ENCODE results near the gene TLL1.

Gene TLL1

GRCh38 chr4:165982934-165983333 lies 109.9 kb downstream of the TLL1 start:
- no peak for TF ChIP-seq CTCF (IDR thresholded peaks at IDR 0.05; ENCODE audit: insufficient read depth, low read depth, low read length, missing control alignments)
- no peak overlapping the region for H3K4me3 ChIP-seq (ENCODE audit: low read length)
- DNase-seq (ENCODE audit: low read depth): no peak

DNA sequence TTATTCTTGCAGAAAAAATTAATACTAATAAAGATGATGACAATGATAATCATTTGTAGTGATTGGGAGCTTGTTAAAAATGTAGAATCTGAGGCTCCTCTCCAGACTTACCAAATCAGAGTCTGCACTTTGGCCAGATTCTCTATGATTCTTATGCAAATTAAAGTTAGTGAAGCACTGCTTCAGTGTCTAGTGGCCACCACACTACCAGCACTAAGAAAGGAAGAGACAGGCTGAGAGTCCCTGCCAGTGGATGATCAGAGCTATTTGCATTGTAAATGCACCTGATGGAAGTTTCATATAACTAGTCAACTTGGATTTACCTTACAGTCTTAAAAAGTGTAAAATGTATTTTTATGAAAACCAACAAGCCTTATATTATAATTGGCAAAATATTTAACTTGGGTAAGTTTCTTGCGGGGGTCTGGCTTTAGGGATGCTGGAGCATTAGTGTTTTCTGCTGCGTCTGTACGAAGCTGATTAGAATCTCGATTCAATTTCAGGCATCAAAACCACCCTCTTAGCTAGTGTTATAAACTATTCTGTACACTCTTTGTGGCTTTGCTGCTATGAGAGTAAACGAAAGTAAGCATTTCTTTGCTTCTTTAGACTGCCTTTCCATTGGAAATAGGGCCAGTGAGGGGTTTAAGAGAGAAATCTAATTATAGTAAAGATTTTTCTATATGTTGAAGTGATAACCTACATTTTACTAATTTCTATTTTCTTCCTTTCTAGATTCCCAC lies 114.1 kb downstream of the TLL1 start:
- TF ChIP-seq CTCF (IDR thresholded peaks at IDR 0.05; ENCODE audit: insufficient read depth, low read depth, low read length, missing control alignments): no peak
- no peak for DNase-seq (ENCODE audit: low read depth)
- H3K4me3 ChIP-seq (ENCODE audit: low read length): no peak overlapping the region

DNA sequence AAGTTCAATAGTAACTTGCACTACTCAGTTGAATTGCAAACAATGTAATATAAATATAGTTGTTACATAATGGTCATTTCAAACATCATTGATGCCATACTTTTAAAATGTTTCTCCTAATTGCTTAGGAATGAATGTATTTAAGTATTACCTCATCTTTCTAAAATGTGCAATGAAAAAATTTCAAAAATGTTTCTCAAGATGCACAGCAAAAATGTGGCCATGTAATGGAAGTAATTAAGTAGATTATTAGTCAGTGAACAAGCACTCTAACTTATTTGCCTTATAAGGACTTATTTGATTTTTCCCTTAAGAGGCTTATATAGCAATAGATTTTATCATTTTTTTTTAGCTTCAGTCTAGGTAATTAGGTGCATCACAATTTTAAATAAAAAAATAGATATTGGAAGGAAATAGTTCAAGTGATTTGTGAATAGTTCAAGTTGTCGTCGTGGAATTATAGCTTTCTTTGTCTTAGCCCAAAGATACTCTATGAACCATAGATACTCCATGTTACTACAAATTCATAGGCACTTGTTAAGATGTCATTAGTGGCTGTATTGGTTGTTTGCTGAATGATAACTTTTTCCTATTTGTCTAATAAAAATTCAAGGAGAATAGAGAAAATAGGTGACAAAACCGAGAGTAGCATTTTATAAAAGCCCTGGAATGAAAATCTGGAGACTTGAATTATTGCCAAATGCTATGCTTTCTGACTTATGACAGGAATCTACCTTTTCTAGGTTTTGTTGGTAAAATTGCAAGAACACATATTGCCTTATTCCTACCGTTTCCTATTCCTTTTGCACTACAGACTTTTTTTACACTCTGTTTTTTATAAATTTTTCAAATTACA lies 118.5 kb downstream of the TLL1 start:
- no peak overlapping the region for H3K4me3 ChIP-seq (ENCODE audit: low read length)
- peak; percentile 34 for DNase-seq (ENCODE audit: low read depth)
- TF ChIP-seq CTCF (IDR thresholded peaks at IDR 0.05; ENCODE audit: insufficient read depth, low read depth, low read length, missing control alignments): no peak

GRCh38 chr4:165992283-165992682 lies 119.2 kb downstream of the TLL1 start:
- no peak for DNase-seq (ENCODE audit: low read depth)
- H3K4me3 ChIP-seq (ENCODE audit: low read length): no peak overlapping the region
- no peak for TF ChIP-seq CTCF (IDR thresholded peaks at IDR 0.05; ENCODE audit: insufficient read depth, low read depth, low read length, missing control alignments)

GRCh38 chr4:165994701-165995100 lies 121.7 kb downstream of the TLL1 start:
- no peak for DNase-seq (ENCODE audit: low read depth)
- H3K4me3 ChIP-seq (ENCODE audit: low read length): no peak overlapping the region
- no peak for TF ChIP-seq CTCF (IDR thresholded peaks at IDR 0.05; ENCODE audit: insufficient read depth, low read depth, low read length, missing control alignments)

DNA sequence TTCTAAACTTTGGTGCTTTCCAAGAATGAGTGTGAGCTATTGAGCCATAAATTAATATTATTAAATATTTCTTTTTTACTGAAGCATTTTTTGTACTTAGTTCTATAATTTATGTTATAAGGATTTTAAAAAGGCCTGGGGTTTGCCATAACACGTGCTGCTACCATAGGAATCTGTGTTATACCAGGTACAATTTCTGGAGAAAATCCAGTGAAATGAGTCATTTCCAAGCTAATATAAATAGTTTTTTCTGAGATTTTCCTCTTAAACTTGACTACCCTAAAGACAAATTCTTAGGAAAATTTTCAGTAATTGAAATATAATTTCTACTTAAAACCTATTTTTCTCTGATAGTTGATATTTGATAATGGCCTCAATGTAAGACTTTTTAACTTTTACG lies 130.8 kb downstream of the TLL1 start:
- TF ChIP-seq CTCF (IDR thresholded peaks at IDR 0.05; ENCODE audit: insufficient read depth, low read depth, low read length, missing control alignments): no peak
- peak; percentile 18 for DNase-seq (ENCODE audit: low read depth)
- no peak overlapping the region for H3K4me3 ChIP-seq (ENCODE audit: low read length)

Measured in epithelial cell of esophagus (primary cell).